Fibroblast of the aortic adventitia (primary cell): Measurements from ENCODE around the gene KMT5C. TPM values are rescaled to one million over a fixed set of nuclear protein-coding genes. Genes with fewer than 3 reads are reported as not detected.

ENCODE experiments used
- DNase-seq: peaks from one replicate; pipeline ENCODE4 v3.0.0-alpha.2; 2010; ENCODE audit warnings: low read depth
- H3K4me3 ChIP-seq: 2 replicates; pipeline ENCODE4 v1.5.1; 2011; ENCODE audit warnings: low read depth, mild to moderate bottlenecking, control low read depth, low read length, moderate library complexity
- total RNA-seq: library from RNA; depleted of rRNA; stranded (reverse); fragments of >200 nt; gene quantifications from 2 replicates; pipeline ENCODE4 v1.2.3, GENCODE V29; 2012; ENCODE audit warnings: low replicate concordance
- TF ChIP-seq, protein P1 (sequence below): IDR thresholded peaks from 2 replicates; pipeline ENCODE4 v1.5.1; 2011; ENCODE audit warnings: mild to moderate bottlenecking, low read length, control low read depth, inconsistent platforms; ENCODE audit not compliant: insufficient read depth

Gene KMT5C
- total RNA-seq, 1 donor, result 6.7 TPM

DNA sequence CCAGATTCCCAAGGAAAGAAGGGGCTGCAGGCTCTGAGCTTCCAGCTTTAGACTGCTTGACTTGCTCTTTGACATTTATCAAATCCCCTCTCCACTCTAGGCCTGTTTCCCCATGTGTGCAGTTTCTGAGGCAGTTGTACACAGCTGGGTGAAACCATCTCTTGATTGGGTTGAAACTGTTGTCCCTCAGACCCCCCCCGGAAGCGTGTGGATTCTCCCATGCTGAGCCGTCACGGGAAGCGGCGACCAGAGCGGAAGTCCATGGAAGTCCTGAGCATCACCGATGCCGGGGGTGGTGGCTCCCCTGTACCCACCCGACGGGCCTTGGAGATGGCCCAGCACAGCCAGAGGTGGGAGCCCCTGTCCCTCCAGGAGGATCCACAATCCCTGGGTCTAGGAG lies 36.2 kb upstream of the KMT5C start:
- no peak for DNase-seq
- TF ChIP-seq, protein P1, sequence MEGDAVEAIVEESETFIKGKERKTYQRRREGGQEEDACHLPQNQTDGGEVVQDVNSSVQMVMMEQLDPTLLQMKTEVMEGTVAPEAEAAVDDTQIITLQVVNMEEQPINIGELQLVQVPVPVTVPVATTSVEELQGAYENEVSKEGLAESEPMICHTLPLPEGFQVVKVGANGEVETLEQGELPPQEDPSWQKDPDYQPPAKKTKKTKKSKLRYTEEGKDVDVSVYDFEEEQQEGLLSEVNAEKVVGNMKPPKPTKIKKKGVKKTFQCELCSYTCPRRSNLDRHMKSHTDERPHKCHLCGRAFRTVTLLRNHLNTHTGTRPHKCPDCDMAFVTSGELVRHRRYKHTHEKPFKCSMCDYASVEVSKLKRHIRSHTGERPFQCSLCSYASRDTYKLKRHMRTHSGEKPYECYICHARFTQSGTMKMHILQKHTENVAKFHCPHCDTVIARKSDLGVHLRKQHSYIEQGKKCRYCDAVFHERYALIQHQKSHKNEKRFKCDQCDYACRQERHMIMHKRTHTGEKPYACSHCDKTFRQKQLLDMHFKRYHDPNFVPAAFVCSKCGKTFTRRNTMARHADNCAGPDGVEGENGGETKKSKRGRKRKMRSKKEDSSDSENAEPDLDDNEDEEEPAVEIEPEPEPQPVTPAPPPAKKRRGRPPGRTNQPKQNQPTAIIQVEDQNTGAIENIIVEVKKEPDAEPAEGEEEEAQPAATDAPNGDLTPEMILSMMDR, result no peak
- H3K4me3 ChIP-seq, result no peak overlapping the region

- TF ChIP-seq, protein P1, result no peak
- no peak overlapping the region for H3K4me3 ChIP-seq
- DNase-seq, result peak; percentile 11
These were observed 35.2 kb upstream of the KMT5C start for GRCh38 chr19:55304279-55304978.

GRCh38 chr19:55304980-55305379 lies 34.7 kb upstream of the KMT5C start:
- no peak for DNase-seq
- TF ChIP-seq, protein P1, result no peak
- no peak overlapping the region for H3K4me3 ChIP-seq

GRCh38 chr19:55305491-55305890 lies 34.2 kb upstream of the KMT5C start:
- DNase-seq, result peak; percentile 25
- H3K4me3 ChIP-seq, result no peak overlapping the region
- TF ChIP-seq, protein P1, result no peak

DNA sequence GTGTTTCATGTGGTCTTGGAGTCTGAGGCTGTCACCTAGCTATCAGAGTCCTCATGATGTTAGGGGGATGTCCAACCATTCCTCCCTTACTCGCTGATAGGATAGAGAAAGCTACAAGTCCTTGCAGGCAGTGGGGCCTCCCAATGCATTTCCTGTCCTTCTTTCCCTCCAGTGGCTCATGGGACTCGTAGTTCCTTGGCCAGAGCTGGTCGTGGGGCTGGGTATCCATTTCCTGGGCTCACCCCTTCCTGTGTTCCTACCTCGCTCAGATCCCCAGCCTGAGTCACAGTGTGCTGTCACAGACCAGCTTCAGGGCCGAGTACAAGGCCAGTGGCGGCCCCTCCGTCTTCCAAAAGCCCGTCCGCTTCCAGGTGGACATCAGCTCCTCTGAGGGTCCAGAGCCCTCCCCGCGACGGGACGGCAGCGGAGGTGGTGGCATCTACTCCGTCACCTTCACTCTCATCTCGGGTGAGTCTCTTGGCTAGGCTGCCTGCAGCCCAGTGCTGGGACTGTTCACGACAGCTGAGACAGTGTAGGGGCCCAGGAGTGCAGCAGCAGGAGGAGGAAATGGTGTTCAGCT lies 33.6 kb upstream of the KMT5C start:
- TF ChIP-seq, protein P1, result no peak
- H3K4me3 ChIP-seq, result no peak overlapping the region
- no peak for DNase-seq

DNA sequence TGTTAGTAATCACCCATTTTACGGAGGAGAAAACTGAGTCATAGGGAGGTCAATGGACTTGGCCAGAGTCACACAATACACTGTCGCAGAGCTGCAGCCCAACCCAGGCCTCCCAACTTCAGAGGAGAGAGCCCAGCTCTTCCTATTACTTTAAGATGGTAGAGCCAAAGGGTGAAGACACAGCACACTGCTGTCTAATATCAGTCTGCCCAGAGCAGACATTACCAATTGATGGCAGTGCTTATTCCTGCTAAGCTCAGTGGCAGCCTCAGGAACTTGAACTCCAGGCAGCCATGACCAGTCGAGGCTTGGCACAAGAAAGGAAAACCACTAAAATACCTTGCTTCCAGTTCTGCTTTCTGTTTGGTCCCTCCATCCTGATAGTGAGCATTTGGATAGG lies 33.0 kb upstream of the KMT5C start:
- no peak overlapping the region for H3K4me3 ChIP-seq
- TF ChIP-seq, protein P1, result no peak
- DNase-seq, result no peak
